GM19025 (cell line): Measurements from ENCODE around the gene C11orf52.
"Not testable (repeated sequence)": the region's sequence is repeated elsewhere in the genome, so short reads cannot be mapped to it uniquely, and the experiment has no call there.

Experiments
- ATAC-seq: cut with Tn5 transposase; IDR thresholded peaks from one replicate; pipeline ENCODE4 v1.9.1; 2021; ENCODE audit warnings: mild to moderate bottlenecking, low read depth, moderate library complexity; ENCODE audit not compliant: unreplicated experiment

Gene C11orf52

GRCh38 chr11:111918390-111919256, at the start of gene C11orf52:
TSS of gene C11orf52 (plus strand) at chr11:111918913. CDS start at chr11:111918973, 60 bp downstream.
- ATAC-seq: no peak

- ATAC-seq: no peak
Observed at GRCh38 chr11:111870113-111870512, 48.6 kb upstream of the C11orf52 start.

DNA sequence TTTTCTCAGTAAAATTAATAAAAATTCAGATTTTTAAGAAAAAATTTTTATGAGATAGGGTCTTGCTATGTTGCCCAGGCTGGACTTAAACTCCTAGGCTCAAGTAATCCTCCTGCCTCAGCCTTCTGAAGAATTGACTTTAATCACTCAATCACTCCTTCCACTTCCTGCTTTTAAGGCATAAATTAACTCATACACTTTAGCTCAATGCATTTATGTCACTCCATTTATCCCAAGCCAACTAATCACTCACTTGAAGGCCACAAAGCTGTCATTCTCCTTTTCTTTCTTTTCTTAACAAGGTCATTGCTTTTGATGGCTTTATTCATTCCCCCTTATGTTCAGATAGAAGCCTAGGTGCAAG, 48.2 kb upstream of the C11orf52 start:
- no peak for ATAC-seq

DNA sequence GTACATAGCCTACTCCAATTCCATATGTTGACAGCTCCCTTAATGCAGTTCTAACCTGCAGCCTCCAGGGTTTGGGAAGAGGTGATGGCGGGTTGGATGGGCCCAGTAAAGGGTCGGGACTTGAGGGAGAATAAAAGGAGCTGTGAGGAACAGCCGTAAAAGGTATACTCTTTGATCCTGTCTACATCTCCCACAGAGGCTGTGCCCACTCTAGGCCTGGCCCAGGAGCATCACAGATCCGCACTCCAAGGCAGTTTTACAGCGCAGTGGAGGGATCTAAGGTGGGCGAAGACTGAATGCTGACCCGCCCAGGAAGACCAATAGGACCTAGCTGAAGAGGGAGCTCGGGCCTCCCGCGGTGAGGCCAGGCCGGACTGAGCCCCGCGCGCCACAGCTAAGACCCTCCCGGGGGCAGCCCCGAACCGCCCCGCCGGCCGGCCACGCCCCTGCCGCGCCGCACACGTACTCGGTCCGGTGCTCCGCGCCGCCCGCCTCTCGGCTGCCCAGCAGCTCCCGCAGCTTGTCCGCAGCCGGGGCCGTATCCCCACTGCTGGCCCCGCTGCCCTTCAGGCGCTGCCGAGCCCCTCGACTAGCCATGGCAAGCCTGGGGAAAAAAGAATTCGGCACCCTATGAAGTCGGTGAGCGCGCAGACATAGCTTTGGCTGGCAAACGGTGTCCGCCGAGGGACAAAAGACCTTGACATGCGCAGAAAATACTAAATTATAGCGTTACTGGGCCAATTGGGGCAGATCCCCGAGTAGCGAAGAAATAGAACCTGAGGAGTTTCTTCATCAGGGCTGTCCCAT, 47.6 kb upstream of the C11orf52 start, which contains the start of gene ALG9:
TSS of gene ALG9 (minus strand) at position 696 of the 807 bp plus-strand sequence. CDS start at position 597, 99 bp downstream.
- peak; percentile 90 for ATAC-seq

DNA sequence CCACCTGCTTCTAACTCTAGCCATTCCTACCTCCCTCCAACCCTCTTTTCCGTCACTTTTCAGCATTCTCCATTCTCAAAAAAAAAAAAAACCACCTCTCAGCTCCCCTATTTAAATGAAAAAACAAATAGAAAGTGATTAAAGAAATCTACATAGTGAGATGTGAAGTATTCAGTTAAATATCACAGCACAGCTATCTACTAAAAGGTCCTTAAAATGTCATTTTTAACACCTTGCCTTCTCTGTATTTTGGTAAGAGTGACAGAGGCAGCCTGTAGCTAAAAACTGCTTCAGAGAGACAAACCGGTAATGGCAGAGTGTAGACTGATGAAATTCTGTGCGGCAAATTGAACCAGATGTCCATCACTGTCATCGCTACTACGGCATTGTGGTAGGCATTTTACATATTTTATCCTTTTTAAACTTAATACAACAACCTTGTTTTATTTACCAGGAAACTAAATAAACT, 47.0 kb upstream of the C11orf52 start:
- no peak for ATAC-seq

GRCh38 chr11:111878385-111878848, 40.3 kb upstream of the C11orf52 start:
- ATAC-seq: no peak

DNA sequence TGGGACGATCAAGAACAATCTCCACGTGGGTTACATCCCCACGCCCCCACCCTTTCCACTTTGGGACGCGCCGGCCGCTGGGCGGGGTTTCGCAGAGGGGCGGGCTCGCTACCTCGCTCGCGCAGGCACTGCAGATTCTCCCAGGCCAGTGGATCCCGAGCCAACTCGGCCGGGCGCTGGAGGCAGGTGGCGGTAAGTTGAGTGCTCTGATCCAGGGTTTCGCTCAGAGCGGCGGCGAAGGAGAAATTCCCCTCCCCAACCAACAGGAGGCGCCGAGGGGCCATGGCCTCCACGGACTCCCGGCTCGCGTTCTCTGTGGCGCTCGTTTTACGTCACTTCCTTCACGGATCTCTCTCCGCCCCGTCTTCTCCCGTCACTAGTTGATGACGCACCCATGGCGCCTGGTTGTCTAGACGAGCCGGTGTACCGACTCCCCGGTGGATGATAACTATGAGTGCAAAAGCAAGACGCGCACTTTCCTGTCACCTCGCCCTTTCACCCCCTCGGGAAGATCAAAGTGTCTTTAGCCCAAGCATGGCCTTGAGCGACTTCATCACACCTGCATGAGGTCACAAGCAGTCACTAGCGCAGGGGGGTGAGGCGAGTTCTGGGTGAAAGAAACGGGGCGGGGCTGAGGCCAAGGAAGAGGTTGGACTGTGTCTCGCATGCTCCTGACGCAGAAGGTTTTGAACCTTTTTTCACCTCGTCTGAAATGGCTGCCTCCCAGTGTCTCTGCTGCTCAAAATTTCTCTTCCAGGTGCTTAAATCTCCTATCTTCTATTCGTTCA, 39.7 kb upstream of the C11orf52 start, which contains the start of the genes CFAP68 and FDXACB1:
TSS of gene CFAP68 (plus strand) at position 693 of the 788 bp plus-strand sequence. CDS start at position 713, 20 bp downstream.
TSS of gene FDXACB1 (minus strand) at position 317 of the 788 bp plus-strand sequence. CDS start at position 284, 33 bp downstream.
- peak; percentile 84 for ATAC-seq

GRCh38 chr11:111879637-111879960, 39.1 kb upstream of the C11orf52 start:
- peak; percentile 2 for ATAC-seq

DNA sequence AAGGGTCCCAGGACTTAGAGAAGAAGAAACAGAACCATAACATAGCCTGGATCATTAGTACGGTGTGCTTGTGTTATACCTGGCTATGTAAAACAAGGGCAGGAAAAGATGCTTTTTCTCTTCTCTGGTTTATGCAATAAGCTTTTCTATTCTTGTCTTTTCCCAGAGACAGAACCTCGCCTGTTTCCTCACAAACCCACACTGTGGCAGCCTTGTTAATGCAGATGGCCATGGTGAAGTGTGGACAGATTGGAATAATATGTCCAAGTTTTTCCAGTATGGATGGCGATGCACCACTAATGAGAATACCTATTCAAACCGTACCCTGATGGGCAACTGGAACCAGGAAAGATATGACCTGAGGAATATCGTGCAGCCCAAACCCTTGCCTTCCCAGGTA, 36.5 kb upstream of the C11orf52 start:
- no peak for ATAC-seq

- not testable (repeated sequence) for ATAC-seq
Observed at GRCh38 chr11:111885053-111885452, 33.7 kb upstream of the C11orf52 start.

DNA sequence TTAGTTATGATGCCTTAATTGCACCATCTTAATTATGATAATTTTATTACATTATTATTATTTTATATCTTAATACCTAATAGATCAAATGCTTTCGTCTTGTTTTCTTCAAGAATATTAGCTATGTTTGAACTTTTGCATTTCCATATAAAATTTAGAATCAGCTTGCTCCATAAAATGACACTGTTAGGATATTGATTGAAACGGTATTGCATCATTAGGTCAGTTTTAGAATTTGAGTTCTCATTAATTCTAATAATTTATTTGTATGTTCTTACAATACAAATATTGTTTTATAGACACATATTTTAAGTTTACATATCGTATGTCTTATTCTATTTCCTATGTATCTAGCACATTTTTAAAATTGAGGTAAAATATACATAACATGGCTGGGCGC, 32.7 kb upstream of the C11orf52 start:
- ATAC-seq: no peak

GRCh38 chr11:111886844-111887243, 31.9 kb upstream of the C11orf52 start:
- no peak for ATAC-seq

GRCh38 chr11:111905411-111905810, 13.3 kb upstream of the C11orf52 start:
- no peak for ATAC-seq

DNA sequence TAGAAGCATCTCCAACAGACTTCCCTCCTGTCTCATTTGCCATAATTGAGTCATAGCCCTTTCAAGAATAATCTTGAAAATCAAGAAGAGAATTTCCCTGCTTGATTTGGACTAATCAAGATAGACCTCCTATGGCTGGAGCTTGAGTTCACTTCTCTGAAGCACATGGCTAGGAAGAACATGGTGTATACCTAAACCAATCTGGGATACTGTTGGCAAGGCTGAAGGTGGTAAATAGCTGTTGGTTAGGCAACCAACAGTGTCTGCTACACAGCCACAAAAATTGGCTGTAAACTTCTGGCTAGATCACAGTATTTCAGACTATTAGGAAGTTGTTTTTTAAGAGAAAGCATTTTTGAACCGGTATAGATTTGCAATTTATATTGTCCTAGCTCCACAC, 12.0 kb upstream of the C11orf52 start:
- no peak for ATAC-seq

- no peak for ATAC-seq
Observed at GRCh38 chr11:111908639-111909305, 9.9 kb upstream of the C11orf52 start.

GRCh38 chr11:111909378-111909777, 9.3 kb upstream of the C11orf52 start:
- ATAC-seq: no peak

DNA sequence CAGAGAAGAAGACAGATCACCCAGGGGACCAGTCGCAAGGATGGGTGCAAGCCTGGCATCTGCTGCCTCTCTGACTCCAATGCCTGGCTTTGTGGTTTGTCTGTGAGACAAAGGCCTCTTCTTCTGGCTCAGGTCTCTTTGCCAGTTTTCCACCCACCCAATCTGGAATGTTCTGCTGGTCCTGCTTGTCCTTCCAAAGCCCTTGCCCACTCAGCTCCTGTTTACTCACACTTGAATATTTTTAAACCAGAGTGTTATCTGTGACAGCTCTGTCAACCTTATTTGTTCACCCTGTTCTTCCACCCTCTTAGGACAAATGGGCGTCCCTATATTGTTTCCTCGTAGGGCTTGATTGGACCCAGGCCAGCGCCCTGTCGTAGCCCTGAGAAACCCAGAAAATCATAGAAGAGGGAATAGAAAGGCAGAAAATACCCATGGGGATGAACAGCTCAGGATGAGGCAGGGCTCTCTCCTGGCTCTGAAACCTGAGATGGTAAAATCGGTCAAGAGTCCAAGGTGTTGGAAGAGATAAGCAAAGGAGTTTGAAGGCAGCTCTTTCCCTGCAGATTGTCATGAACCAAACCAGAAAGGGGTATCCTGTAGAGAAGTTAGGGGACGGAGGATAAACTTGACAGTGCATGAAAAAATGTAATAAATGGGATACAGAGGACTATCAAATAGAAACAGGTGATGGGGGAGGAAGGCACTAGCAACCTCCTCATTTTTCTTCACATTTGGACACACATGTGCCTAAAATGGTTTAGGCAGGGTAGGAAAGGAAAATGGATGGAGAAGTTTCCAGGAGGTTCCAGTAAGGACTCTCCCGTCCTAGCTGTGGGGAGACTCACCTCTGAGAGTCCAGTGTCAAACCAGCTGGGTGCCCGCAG, 7.8 kb upstream of the C11orf52 start:
- ATAC-seq: no peak

DNA sequence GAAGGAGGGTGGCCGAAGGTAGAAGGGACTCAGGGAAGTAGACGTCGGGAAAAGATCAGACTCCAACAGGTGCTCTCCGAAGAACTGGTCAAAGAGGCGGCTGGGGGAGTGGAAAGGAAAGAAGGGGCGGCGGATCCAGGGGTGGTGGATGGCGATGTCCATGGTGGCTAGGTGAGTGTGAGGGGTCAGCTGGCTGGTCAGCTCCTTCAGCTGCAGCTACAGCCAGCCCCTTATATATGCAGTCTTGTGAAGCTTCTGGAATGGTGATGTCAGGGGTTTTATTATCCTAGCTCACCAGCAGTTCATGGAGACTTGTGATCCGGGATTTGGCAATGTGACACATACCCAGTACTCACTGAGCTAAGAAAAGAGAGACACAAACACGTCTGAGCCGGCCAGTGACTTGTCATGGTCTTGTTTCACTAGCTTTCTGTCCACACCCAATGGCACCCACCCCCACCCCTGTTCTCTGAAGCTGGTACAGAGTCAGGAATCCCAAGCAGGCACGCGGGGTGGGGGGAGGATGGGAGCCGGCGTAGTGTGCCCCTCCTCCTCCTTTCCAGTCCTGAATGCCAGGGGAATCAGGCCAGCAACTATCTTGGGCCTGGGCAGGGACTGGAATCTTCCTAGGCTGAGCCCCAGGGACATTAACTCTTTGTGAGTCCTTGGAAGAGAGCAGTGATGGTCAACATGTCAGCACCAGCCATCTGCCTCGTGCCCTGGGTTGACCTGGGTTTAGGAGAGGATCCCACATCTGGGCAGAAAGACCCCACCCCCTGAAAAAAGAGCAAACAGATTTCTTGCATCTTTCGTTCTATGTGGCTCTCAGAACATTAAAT, 6.9 kb upstream of the C11orf52 start, which contains the start of gene CRYAB:
TSS of gene CRYAB (minus strand) at position 208 of the 839 bp plus-strand sequence. CDS start at position 162, 46 bp downstream.
- no peak for ATAC-seq
